Stimulated activated CD8-positive, alpha-beta memory T cell treated with anti-CD3 and anti-CD28 coated beads, Interleukin-4, amount 100 ng/mL, for 1 hour (primary cell): Measurements from ENCODE around the gene ADAM19.
"Not testable (repeated sequence)": the region's sequence is repeated elsewhere in the genome, so short reads cannot be mapped to it uniquely, and the experiment has no call there.

Experiments
- DNase-seq, 2 donors: peaks; one replicate each; pipeline ENCODE4 v3.0.0-alpha.2; 2020; ENCODE audit warnings: low read depth in 2 of 2, low spot score in 1 of 2

Gene ADAM19

GRCh38 chr5:157431544-157432200, 143.9 kb downstream of the ADAM19 start:
- no peak for DNase-seq

- not testable (repeated sequence) for DNase-seq
These were observed 145.7 kb downstream of the ADAM19 start for GRCh38 chr5:157429920-157430319.
